HG03025 (cell line): ENCODE results near the gene RLN2.

Source experiments
- ATAC-seq: cut with Tn5 transposase; IDR thresholded peaks from one replicate; pipeline ENCODE4 v1.9.1; 2021; ENCODE audit warnings: mild to moderate bottlenecking, moderate library complexity; ENCODE audit not compliant: unreplicated experiment, low FRiP score

Gene RLN2

GRCh38 chr9:5274770-5275169, 29.7 kb downstream of the RLN2 start:
- no peak for ATAC-seq

- no peak for ATAC-seq
These were observed 35.2 kb downstream of the RLN2 start for GRCh38 chr9:5269249-5269715.

- no peak for ATAC-seq
These were observed 38.6 kb downstream of the RLN2 start for GRCh38 chr9:5265939-5266338.

DNA sequence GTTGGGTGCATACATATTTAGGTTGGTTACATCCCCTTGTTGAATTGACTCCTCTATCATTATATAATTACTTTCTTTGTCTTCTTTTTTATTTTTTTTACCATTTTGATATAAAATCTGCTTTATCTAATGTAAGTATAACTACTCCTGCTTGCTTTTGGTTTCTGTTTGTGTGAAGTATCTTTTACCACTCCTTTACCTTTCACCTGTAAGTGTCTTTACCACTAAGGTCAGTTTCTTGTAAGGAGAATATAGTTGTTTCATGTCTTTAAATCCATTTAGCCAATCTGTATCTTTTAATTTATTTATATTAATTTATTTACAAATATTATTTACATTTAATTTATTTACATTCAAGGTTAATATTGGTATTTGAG, 40.3 kb downstream of the RLN2 start:
- no peak for ATAC-seq

- ATAC-seq: no peak
These were observed 40.9 kb downstream of the RLN2 start for GRCh38 chr9:5263351-5264218.
